ENCODE results near the gene MBNL1.
A peak's percentile ranks its signal among the peaks of the same experiment; 100 is the strongest.

The MBNL1 gene

DNA sequence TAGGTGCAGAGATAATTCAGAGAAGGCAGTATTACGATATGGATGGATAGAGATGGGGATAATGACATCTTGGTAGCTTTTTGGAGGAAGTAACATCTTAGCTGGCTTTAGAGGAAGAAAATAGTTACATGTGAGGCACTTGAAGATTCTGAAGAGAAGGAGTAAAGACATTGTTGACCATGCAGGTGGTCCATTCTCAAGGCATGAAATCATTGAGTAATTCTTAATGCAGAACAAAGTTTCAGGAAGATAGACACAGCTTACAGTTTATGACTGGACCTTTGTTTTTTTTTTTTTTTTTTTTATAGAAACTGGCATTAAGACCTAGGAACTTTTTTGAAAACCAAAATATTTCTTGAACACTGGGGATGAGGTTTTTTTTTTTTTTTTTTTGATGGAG is 28.2 kb downstream of the MBNL1 start:
- Histone ChIP-seq H3K36me3 (ENCODE audit: control insufficient read depth, insufficient read depth, low read length) (peaks cover 21% of the 10 kb centered on the region), H3K4me1 (ENCODE audit: control insufficient read depth, insufficient read depth, low read length, poor library complexity, severe bottlenecking) (peaks cover 9% of the 10 kb centered on the region), H3K27ac (ENCODE audit: low read depth, low read length, severe bottlenecking) (no peak overlapping the region), H3K4me3 (ENCODE audit: extremely low read depth, insufficient read depth, low read length, poor library complexity, severe bottlenecking) (no peak overlapping the region), H3K9me3 (ENCODE audit: control insufficient read depth, low read length) (no peaks in the 10 kb centered on the region)
- 89% methylated on average over 1 of the region's 1 CpG for WGBS, 2 experiments (ENCODE audit: insufficient coverage in 2 of 2)

DNA sequence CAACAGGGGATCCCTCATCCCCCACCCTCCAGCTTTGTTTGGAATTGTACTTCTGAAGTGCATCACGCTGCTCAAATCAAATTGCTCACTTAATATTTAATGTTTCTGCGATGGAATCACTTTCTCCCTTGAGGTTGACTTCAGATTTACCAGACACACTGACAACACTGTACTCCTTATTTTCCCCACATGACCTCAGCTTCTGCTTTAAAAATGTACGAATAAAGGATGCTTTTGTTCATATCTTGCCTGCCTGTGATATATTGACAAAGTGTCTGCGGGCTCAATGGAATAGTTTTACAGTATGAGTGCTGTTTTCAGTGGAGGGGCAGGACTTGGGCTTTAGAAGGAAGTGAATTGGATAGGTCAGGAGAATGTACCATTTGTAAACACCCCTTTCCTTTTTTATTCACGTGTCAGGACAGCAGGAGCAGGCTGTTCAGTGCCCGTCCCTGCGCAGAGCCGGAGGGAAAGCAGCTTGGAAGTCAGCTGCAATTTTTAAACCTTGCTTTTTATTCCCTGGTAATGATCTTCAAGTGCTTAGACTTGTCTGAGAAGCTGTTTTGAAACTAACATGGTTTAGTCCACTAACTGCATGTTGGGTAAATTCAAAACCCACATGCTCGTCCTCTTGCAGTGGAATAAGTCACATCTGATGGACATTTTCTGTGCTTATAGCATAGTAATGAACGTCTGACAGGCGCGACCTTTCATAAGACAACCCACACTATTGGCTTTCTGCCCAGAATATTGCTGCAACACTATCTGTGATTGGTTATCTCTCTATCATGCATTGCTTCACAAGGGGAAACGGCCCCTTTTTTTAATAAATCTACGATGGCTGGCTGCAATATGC is 29.9 kb downstream of the MBNL1 start:
- 71 to 87% methylated on average over 11 to 12 of the region's 14 CpGs for WGBS, 2 experiments (ENCODE audit: insufficient coverage in 2 of 2)
- Histone ChIP-seq H3K4me1 (ENCODE audit: control insufficient read depth, insufficient read depth, low read length, poor library complexity, severe bottlenecking) (peaks cover 15% of the 10 kb centered on the region), H3K36me3 (ENCODE audit: control insufficient read depth, insufficient read depth, low read length) (peaks cover 21% of the 10 kb centered on the region), H3K27ac (ENCODE audit: low read depth, low read length, severe bottlenecking) (peak overlapping the region; percentile 31), H3K9me3 (ENCODE audit: control insufficient read depth, low read length) (no peaks in the 10 kb centered on the region), H3K4me3 (ENCODE audit: extremely low read depth, insufficient read depth, low read length, poor library complexity, severe bottlenecking) (no peak overlapping the region)

DNA sequence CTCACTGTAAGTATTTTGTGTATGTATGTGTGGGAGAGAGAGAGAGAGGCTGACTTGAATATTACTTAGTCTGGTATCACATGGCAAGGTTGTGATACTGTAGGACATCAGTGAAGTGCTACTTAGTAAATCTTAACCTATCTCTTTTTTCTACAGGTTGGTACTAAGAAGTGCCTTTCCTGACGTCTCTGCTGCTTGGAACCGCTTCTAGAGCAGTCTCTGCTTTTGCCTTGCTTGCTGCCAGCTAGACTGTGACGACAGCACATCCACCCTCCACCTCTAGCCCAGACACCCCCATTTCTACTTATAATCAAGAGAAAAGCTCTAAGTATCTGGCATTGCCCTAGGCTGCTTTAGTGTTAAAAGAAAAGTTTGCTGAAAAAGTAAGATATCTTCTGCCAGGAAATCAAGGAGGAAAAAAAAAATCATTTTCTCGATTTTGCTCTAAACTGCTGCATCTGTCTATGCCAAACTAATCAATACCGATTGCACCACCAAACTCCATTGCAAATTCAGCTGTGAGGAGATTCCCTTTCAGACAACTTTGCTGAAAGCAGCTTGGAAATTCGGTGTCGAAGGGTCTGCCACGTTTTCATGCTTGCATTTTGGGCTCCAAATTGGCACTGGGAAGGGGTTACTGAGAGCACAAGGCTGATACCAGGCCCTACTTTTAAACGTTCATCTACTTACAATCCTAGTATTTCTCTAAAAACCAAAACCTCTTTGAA is 30.7 kb downstream of the MBNL1 start:
- no peaks in the 10 kb centered on the region for H3K9me3 ChIP-seq (ENCODE audit: control insufficient read depth, low read length)
- 81 to 83% methylated on average over 6 to 7 of the region's 9 CpGs for WGBS, 2 experiments (ENCODE audit: insufficient coverage in 2 of 2)
- H3K4me1 ChIP-seq (ENCODE audit: control insufficient read depth, insufficient read depth, low read length, poor library complexity, severe bottlenecking) = peaks cover 15% of the 10 kb centered on the region
- H3K4me3 ChIP-seq (ENCODE audit: extremely low read depth, insufficient read depth, low read length, poor library complexity, severe bottlenecking) = no peak overlapping the region
- no peak overlapping the region for H3K27ac ChIP-seq (ENCODE audit: low read depth, low read length, severe bottlenecking)
- H3K36me3 ChIP-seq (ENCODE audit: control insufficient read depth, insufficient read depth, low read length) = peaks cover 21% of the 10 kb centered on the region

- Histone ChIP-seq H3K9me3 (ENCODE audit: control insufficient read depth, low read length) (no peaks in the 10 kb centered on the region), H3K27ac (ENCODE audit: low read depth, low read length, severe bottlenecking) (no peak overlapping the region), H3K4me3 (ENCODE audit: extremely low read depth, insufficient read depth, low read length, poor library complexity, severe bottlenecking) (no peak overlapping the region), H3K4me1 (ENCODE audit: control insufficient read depth, insufficient read depth, low read length, poor library complexity, severe bottlenecking) (peaks cover 15% of the 10 kb centered on the region), H3K36me3 (ENCODE audit: control insufficient read depth, insufficient read depth, low read length) (peaks cover 24% of the 10 kb centered on the region)
- WGBS, 2 experiments (ENCODE audit: insufficient coverage in 2 of 2) = 94 to 100% methylated on average over 6 to 7 of the region's 8 CpGs
Measured at GRCh38 chr3:152300029-152300731, 31.5 kb downstream of the MBNL1 start.

- WGBS, 2 experiments (ENCODE audit: insufficient coverage in 2 of 2) = 100% methylated on average over 1 of the region's 3 CpGs; no CpG with 5 or more reads in 1 of the 2 experiments
- Histone ChIP-seq H3K36me3 (ENCODE audit: control insufficient read depth, insufficient read depth, low read length) (peaks cover 33% of the 10 kb centered on the region), H3K27ac (ENCODE audit: low read depth, low read length, severe bottlenecking) (no peak overlapping the region), H3K9me3 (ENCODE audit: control insufficient read depth, low read length) (no peaks in the 10 kb centered on the region), H3K4me1 (ENCODE audit: control insufficient read depth, insufficient read depth, low read length, poor library complexity, severe bottlenecking) (peaks cover 15% of the 10 kb centered on the region), H3K4me3 (ENCODE audit: extremely low read depth, insufficient read depth, low read length, poor library complexity, severe bottlenecking) (no peak overlapping the region)
Measured at GRCh38 chr3:152301745-152302181, 33.0 kb downstream of the MBNL1 start.

- H3K4me3 ChIP-seq (ENCODE audit: extremely low read depth, insufficient read depth, low read length, poor library complexity, severe bottlenecking) = no peak overlapping the region
- WGBS, 2 experiments (ENCODE audit: insufficient coverage in 2 of 2) = no CpG with 5 or more reads among the region's 4 CpGs
Measured at GRCh38 chr3:152302521-152303021, 33.8 kb downstream of the MBNL1 start.

DNA sequence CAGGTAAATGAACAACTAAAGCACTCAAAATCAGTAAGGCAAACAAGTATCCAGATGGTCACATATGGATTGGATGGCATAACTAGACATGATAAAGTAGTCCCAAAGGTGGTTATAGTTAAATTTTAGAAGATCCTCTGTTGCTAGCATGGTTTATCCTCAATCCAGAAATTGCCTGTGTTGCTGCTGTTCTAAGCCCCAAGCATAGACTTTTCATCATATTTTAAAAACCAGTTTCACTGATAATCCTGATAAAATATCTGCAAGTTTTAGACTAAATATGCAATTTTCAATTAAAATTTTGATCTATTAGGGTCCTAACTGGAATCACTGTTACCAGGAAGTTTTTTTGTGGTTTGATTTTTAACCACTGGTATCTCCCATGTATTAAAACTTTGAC is 35.4 kb downstream of the MBNL1 start:
- no peaks in the 10 kb centered on the region for H3K9me3 ChIP-seq (ENCODE audit: control insufficient read depth, low read length)
- no peak overlapping the region for H3K27ac ChIP-seq (ENCODE audit: low read depth, low read length, severe bottlenecking)
- peaks cover 15% of the 10 kb centered on the region for H3K4me1 ChIP-seq (ENCODE audit: control insufficient read depth, insufficient read depth, low read length, poor library complexity, severe bottlenecking)
- peaks cover 32% of the 10 kb centered on the region for H3K36me3 ChIP-seq (ENCODE audit: control insufficient read depth, insufficient read depth, low read length)
- H3K4me3 ChIP-seq (ENCODE audit: extremely low read depth, insufficient read depth, low read length, poor library complexity, severe bottlenecking) = no peak overlapping the region

More at GRCh38 chr3:152302521-152303021, 33.8 kb downstream of the MBNL1 start:
- Histone ChIP-seq H3K27ac (ENCODE audit: low read depth, low read length, severe bottlenecking) (peak overlapping the region; percentile 10), H3K9me3 (ENCODE audit: control insufficient read depth, low read length) (no peaks in the 10 kb centered on the region), H3K36me3 (ENCODE audit: control insufficient read depth, insufficient read depth, low read length) (peaks cover 37% of the 10 kb centered on the region), H3K4me1 (ENCODE audit: control insufficient read depth, insufficient read depth, low read length, poor library complexity, severe bottlenecking) (peaks cover 15% of the 10 kb centered on the region)

GRCh38 chr3:152305075-152305474 is 36.3 kb downstream of the MBNL1 start:
- Histone ChIP-seq H3K4me3 (ENCODE audit: extremely low read depth, insufficient read depth, low read length, poor library complexity, severe bottlenecking) (no peak overlapping the region), H3K27ac (ENCODE audit: low read depth, low read length, severe bottlenecking) (no peak overlapping the region), H3K4me1 (ENCODE audit: control insufficient read depth, insufficient read depth, low read length, poor library complexity, severe bottlenecking) (peaks cover 15% of the 10 kb centered on the region), H3K36me3 (ENCODE audit: control insufficient read depth, insufficient read depth, low read length) (peaks cover 23% of the 10 kb centered on the region), H3K9me3 (ENCODE audit: control insufficient read depth, low read length) (no peaks in the 10 kb centered on the region)
- WGBS, 2 experiments (ENCODE audit: insufficient coverage in 2 of 2) = no CpG with 5 or more reads among the region's 2 CpGs

DNA sequence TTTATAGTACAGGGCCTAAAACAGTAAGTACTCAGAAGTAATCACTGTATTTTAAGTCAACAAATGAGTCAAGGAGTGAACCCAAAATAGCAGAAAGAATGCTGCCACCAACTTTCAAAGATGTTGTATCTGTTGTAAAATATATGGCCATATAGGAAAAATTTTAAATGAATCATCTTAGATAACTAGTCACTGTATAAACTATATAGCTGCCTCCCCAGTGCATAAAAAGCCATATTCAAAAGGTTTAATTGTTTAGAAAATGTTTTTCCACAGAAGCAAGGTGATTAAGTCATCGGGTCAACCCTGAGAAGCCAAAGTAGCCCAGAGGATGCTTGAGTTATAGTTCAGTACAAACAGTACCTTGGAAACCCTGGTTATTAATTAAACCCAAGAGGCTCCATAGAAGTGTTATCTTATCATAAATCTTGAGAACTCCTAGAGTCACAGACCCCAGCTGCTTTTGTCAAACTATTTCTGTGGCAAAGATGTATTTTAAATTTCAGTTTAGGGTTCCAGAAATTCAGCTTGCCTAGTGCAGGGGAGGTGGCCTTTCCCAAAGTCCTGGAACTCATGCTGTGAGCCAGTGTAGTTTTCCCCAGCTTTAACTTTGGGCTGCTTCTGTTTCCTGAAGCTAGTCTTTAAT is 39.2 kb downstream of the MBNL1 start:
- WGBS, 2 experiments (ENCODE audit: insufficient coverage in 2 of 2) = 90 to 100% methylated on average over 1 of the region's 1 CpG
- Histone ChIP-seq H3K4me3 (ENCODE audit: extremely low read depth, insufficient read depth, low read length, poor library complexity, severe bottlenecking) (no peak overlapping the region), H3K4me1 (ENCODE audit: control insufficient read depth, insufficient read depth, low read length, poor library complexity, severe bottlenecking) (no peaks in the 10 kb centered on the region), H3K36me3 (ENCODE audit: control insufficient read depth, insufficient read depth, low read length) (peaks cover 15% of the 10 kb centered on the region), H3K9me3 (ENCODE audit: control insufficient read depth, low read length) (no peaks in the 10 kb centered on the region), H3K27ac (ENCODE audit: low read depth, low read length, severe bottlenecking) (no peak overlapping the region)

DNA sequence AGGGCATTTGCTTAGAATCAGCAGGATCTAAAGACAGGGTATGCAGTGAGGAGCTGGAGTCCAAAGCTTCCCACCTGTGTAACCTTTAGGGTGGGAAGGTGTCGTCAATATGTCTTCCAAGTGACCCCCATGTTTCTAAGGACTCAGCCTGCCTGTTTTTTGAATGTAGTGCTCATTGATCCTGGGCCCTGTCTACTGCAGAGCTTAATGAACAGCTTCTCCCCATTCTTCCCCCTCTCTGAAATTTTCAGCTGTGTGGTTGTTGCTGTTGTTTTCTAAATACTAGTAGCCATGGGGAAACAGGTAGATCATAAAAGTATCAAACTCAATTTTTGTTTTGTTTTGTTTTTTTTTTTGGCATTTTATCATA is 39.7 kb downstream of the MBNL1 start:
- Histone ChIP-seq H3K27ac (ENCODE audit: low read depth, low read length, severe bottlenecking) (no peak overlapping the region), H3K9me3 (ENCODE audit: control insufficient read depth, low read length) (no peaks in the 10 kb centered on the region), H3K36me3 (ENCODE audit: control insufficient read depth, insufficient read depth, low read length) (peaks cover 15% of the 10 kb centered on the region), H3K4me1 (ENCODE audit: control insufficient read depth, insufficient read depth, low read length, poor library complexity, severe bottlenecking) (no peaks in the 10 kb centered on the region), H3K4me3 (ENCODE audit: extremely low read depth, insufficient read depth, low read length, poor library complexity, severe bottlenecking) (no peak overlapping the region)
- 80 to 100% methylated on average over 1 of the region's 1 CpG for WGBS, 2 experiments (ENCODE audit: insufficient coverage in 2 of 2)

Data from mesodermal cell (in vitro differentiated cells).